22Rv1 (cell line): ENCODE measurements around the gene KYAT1.

Experiments
- H3K27ac ChIP-seq: fragments of 450-650 bp; 2 replicates; pipeline ENCODE4 v1.5.1; 2017
- CTCF ChIP-seq: fragments of 450-650 bp; IDR thresholded peaks from 2 replicates; pipeline ENCODE4 v1.5.1; 2017; ENCODE audit warnings: mild to moderate bottlenecking
- ZFX ChIP-seq: fragments of 450-650 bp; IDR thresholded peaks from 2 replicates; pipeline ENCODE4 v1.6.1; 2017; ENCODE audit warnings: antibody characterized with exemption, borderline replicate concordance

KYAT1 gene

GRCh38 chr9:128913995-128914772 is 32.4 kb upstream of the KYAT1 start:
- TF ChIP-seq ZFX (no peak), CTCF (no peak)

DNA sequence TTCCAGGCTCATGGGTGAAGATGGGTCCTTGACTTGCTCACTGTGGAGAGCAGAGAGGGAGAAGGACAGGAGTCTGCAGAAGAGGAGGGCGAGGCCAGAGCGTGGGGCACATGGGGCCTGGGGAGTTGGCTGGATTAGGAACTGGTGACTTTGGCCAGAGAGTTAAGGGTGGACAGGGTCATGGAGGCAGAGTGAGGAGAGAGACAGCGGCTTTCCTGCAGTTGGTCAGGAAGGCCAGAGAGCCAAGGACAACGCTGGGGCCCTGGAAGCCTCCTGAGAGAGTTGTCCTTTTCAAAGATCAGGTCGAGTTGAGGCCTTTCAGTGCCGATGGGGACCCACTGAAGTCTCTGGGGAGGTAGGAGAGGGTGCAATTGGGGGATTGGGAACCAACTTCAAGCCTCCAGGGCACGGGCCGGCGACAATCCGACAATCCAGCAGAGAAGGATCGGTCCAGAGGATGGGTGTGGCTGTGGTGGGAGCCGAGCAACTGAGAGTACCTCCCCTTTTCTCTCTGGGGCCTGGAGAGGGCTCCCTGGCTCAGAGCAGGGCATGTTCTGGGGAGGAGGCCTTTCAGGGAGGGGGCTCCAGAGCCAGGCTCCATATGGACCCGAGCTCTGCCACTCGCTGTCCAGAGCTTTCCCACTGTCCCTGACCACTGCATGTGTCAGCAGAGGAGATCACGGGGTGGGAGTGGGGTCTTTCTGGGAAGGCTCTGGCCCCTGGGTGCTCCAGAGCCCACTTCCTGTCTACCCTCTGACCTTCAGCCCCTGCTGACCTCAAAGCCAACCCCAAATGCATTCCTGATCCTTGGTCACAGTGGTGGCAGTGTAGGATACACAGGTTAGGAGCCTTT is 31.5 kb upstream of the KYAT1 start:
- TF ChIP-seq ZFX = no peak
- TF ChIP-seq CTCF = no peak
- peak overlapping the region; percentile 91 for H3K27ac ChIP-seq

More at GRCh38 chr9:128913995-128914772, 32.4 kb upstream of the KYAT1 start:
- H3K27ac ChIP-seq = peak overlapping the region; percentile 91

- TF ChIP-seq ZFX = no peak
- no peak for TF ChIP-seq CTCF
- peak overlapping the region; percentile 91 for H3K27ac ChIP-seq
Observed at GRCh38 chr9:128912270-128912853, 30.6 kb upstream of the KYAT1 start.

DNA sequence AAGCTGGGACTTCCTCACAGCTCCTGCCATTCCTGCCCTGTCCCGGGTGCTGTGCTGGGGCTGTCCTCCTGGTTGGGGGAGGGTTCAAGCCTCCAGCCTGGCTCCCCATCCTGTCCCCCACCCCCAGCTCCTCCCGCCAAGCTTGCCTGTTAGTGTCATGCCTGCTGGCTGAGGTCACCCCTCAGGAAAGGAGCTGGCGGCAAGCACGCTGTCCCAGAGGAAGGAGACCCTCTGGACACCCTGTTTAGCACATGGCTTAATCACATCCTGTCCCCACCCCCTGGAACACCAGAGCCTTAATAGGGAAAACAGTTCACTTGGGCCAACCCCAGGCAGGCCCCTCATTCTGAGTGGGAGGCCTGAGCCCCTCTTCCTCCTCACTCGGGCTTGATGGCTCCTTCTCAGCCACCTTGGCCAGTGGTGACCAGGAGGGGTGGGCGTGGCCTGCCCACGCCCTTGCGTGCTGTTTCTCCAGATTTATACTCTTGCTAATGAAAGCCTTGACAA is 29.8 kb upstream of the KYAT1 start:
- peak overlapping the region; percentile 91 for H3K27ac ChIP-seq
- TF ChIP-seq ZFX (no peak), CTCF (no peak)

DNA sequence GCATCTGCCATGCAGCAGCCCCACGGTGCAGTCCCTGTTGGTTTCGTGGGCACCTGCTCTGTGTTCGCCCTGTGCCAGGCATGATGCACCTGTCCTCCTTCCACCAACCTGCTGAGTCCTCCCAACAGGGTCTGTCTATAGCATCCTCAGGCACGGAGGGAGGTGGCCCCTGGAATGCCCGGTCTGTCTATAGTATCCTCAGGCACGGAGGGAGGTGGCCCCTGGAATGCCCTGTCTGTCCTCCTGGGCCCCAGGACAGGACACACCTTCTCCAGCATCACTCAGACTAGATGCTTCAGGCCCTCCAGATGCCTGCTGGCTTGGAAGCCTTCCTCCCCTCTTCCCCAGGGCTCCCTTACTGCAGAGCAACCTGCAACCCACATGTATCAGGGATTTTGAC is 29.2 kb upstream of the KYAT1 start:
- no peak for TF ChIP-seq CTCF
- no peak for TF ChIP-seq ZFX
- H3K27ac ChIP-seq = peak overlapping the region; percentile 91

GRCh38 chr9:128909859-128910258 is 28.1 kb upstream of the KYAT1 start:
- H3K27ac ChIP-seq = peak overlapping the region; percentile 91
- TF ChIP-seq CTCF = no peak
- no peak for TF ChIP-seq ZFX
